NCI-H1694 (cell line): ENCODE measurements around the gene PRKCZ.

Source experiments
- DNase-seq: peaks from one replicate; lab custom pipeline; 2025; lab: John Stamatoyannopoulos, UW

PRKCZ gene

GRCh38 chr1:2158272-2158671, 108.1 kb downstream of the PRKCZ start:
- no peak for DNase-seq

- no peak for DNase-seq
Observed at GRCh38 chr1:2159124-2159523, 108.9 kb downstream of the PRKCZ start.

GRCh38 chr1:2160451-2161300, 110.5 kb downstream of the PRKCZ start:
- DNase-seq, result no peak

GRCh38 chr1:2163205-2163604, 113.0 kb downstream of the PRKCZ start:
- no peak for DNase-seq

GRCh38 chr1:2165646-2166045, 115.4 kb downstream of the PRKCZ start:
- no peak for DNase-seq

- DNase-seq, result no peak
Observed at GRCh38 chr1:2166254-2166653, 116.0 kb downstream of the PRKCZ start.

GRCh38 chr1:2166695-2167094, 116.5 kb downstream of the PRKCZ start:
- no peak for DNase-seq

GRCh38 chr1:2168090-2168489, 117.9 kb downstream of the PRKCZ start:
- DNase-seq, result no peak

GRCh38 chr1:2168535-2168934, 118.3 kb downstream of the PRKCZ start:
- no peak for DNase-seq

GRCh38 chr1:2169200-2169836, 119.1 kb downstream of the PRKCZ start:
- DNase-seq, result no peak

- DNase-seq, result no peak
Observed at GRCh38 chr1:2170211-2170610, 120.0 kb downstream of the PRKCZ start.

- no peak for DNase-seq
Observed at GRCh38 chr1:2172012-2172411, 121.8 kb downstream of the PRKCZ start.

- no peak for DNase-seq
Observed at GRCh38 chr1:2172551-2173146, 122.4 kb downstream of the PRKCZ start.

GRCh38 chr1:2173546-2174347, 123.5 kb downstream of the PRKCZ start:
- no peak for DNase-seq

- peak; percentile 25 for DNase-seq
Observed at GRCh38 chr1:2174348-2175054, 124.3 kb downstream of the PRKCZ start.

GRCh38 chr1:2175055-2175414, 124.8 kb downstream of the PRKCZ start:
- no peak for DNase-seq

- DNase-seq, result no peak
Observed at GRCh38 chr1:2175681-2176454, 125.7 kb downstream of the PRKCZ start.

- DNase-seq, result no peak
Observed at GRCh38 chr1:2176615-2177014, 126.4 kb downstream of the PRKCZ start.

- DNase-seq, result no peak
Observed at GRCh38 chr1:2177541-2177940, 127.3 kb downstream of the PRKCZ start.

GRCh38 chr1:2177946-2178538, 127.8 kb downstream of the PRKCZ start:
- DNase-seq, result no peak

- no peak for DNase-seq
Observed at GRCh38 chr1:2178875-2179274, 128.7 kb downstream of the PRKCZ start.
